IMR-90 (cell line): ENCODE results near the gene NOL4L. TPM values are rescaled to one million over a fixed set of nuclear protein-coding genes. Genes with fewer than 3 reads are reported as not detected.

Experiments
- ATAC-seq: fragments of 200-7000 bp; cut with Tn5 transposase; 2 replicates; pipeline ENCODE4 v1.9.1; 2020; ENCODE audit warnings: low read depth, mild to moderate bottlenecking, moderate library complexity
- BruUV-seq: library from RNA; stranded (reverse); fragments of 400-500 nt; replicated peaks from 2 replicates; lab custom pipeline; 2021; lab: Mats Ljungman, UMichigan
- CTCF ChIA-PET: fragments of 300-600 bp; formaldehyde crosslinking; extraction: SDS; loops from one replicate; lab custom pipeline; 2021; ENCODE audit warnings: antibody characterized with exemption; lab: Yijun Ruan, JAX
- POLR2A ChIA-PET: fragments of 300-600 bp; sonication (Branson Sonifier 250); formaldehyde crosslinking; loops from one replicate; lab custom pipeline; 2022; ENCODE audit warnings: antibody characterized with exemption; ENCODE audit not compliant: unreplicated experiment; lab: Charles Lee
- DNase-seq: peaks from one replicate; pipeline ENCODE4 v3.0.0; 2013
- H2AFZ ChIP-seq: replicated peaks from 2 replicates; pipeline ENCODE3; 2013; ENCODE audit warnings: low read length, mild to moderate bottlenecking; ENCODE audit not compliant: poor library complexity
- H2AK5ac ChIP-seq: 2 replicates; pipeline ENCODE4 v1.6.1; 2013; ENCODE audit warnings: low read depth, low read length, inconsistent platforms
- H2AK9ac ChIP-seq: replicated peaks from 2 replicates; pipeline ENCODE3; 2013; ENCODE audit warnings: mild to moderate bottlenecking, low read depth, low read length, moderate library complexity; ENCODE audit not compliant: poor library complexity
- H2BK120ac ChIP-seq: 2 replicates; pipeline ENCODE4 v1.6.1; 2013; ENCODE audit warnings: low read depth, low read length, inconsistent platforms
- H2BK15ac ChIP-seq: 3 replicates; pipeline ENCODE4 v1.6.1; 2013; ENCODE audit warnings: low read depth, low read length, inconsistent platforms
- H2BK20ac ChIP-seq: 2 replicates; pipeline ENCODE4 v1.6.1; 2013; ENCODE audit warnings: low read depth, mild to moderate bottlenecking, inconsistent platforms, low read length, moderate library complexity
- H2BK5ac ChIP-seq: 2 replicates; pipeline ENCODE4 v1.6.1; 2013; ENCODE audit warnings: mild to moderate bottlenecking, low read depth, low read length, inconsistent platforms; ENCODE audit not compliant: poor library complexity, severe bottlenecking
- H3K14ac ChIP-seq: replicated peaks from 2 replicates; pipeline ENCODE4 v1.6.1; 2013; ENCODE audit warnings: low read depth, low read length, inconsistent platforms
- H3K18ac ChIP-seq: 2 replicates; pipeline ENCODE4 v1.6.1; 2013; ENCODE audit warnings: low read depth, low read length, control low read depth
- H3K23ac ChIP-seq: 2 replicates; pipeline ENCODE4 v1.6.1; 2013; ENCODE audit warnings: low read depth, low read length, inconsistent platforms
- H3K27ac ChIP-seq: 2 replicates; pipeline ENCODE4 v1.5.1; 2013; ENCODE audit warnings: mild to moderate bottlenecking, control low read depth, low read length; ENCODE audit not compliant: insufficient read depth
- H3K27me3 ChIP-seq: 2 replicates; pipeline ENCODE4 v1.6.1; 2013; ENCODE audit warnings: low read length; ENCODE audit not compliant: control insufficient read depth, insufficient read depth
- H3K36me3 ChIP-seq: 2 replicates; pipeline ENCODE4 v1.6.1; 2013; ENCODE audit warnings: low read length, mixed read lengths; ENCODE audit not compliant: control insufficient read depth, insufficient read depth
- H3K4ac ChIP-seq: 2 replicates; pipeline ENCODE4 v1.6.1; 2013; ENCODE audit warnings: low read depth, low read length, inconsistent platforms
- H3K4me1 ChIP-seq: 2 replicates; pipeline ENCODE4 v1.6.1; 2013; ENCODE audit warnings: low read length, mixed read lengths; ENCODE audit not compliant: control insufficient read depth, insufficient read depth
- H3K4me2 ChIP-seq: 2 replicates; pipeline ENCODE4 v1.6.1; 2013; ENCODE audit warnings: low read depth, mild to moderate bottlenecking, control low read depth, low read length, moderate library complexity
- H3K4me3 ChIP-seq: 2 replicates; pipeline ENCODE4 v1.5.1; 2013; ENCODE audit warnings: low read depth, mild to moderate bottlenecking, control low read depth, low read length, moderate library complexity; ENCODE audit not compliant: insufficient read depth
- H3K56ac ChIP-seq: 2 replicates; pipeline ENCODE4 v1.6.1; 2013; ENCODE audit warnings: low read length, inconsistent platforms; ENCODE audit not compliant: insufficient read depth; ENCODE audit errors: extremely low read depth
- H3K79me1 ChIP-seq, 2 experiments: 2 replicates each; pipeline ENCODE4 v1.6.1; 2013; ENCODE audit warnings: low read length in 2 of 2, inconsistent platforms in 1 of 2, low read depth in 1 of 2
- H3K9ac ChIP-seq: 2 replicates; pipeline ENCODE4 v1.6.1; 2013; ENCODE audit warnings: low read depth, low read length, control low read depth
- H3K9me1 ChIP-seq: 2 replicates; pipeline ENCODE4 v1.6.1; 2013; ENCODE audit warnings: low read length, inconsistent platforms; ENCODE audit not compliant: insufficient read depth
- H3K9me3 ChIP-seq: 2 replicates; pipeline ENCODE4 v1.6.1; 2013; ENCODE audit warnings: low read length; ENCODE audit not compliant: control insufficient read depth, insufficient read depth
- H4K20me1 ChIP-seq: 2 replicates; pipeline ENCODE4 v1.6.1; 2013; ENCODE audit warnings: low read length, inconsistent platforms; ENCODE audit not compliant: insufficient read depth
- H4K5ac ChIP-seq: 2 replicates; pipeline ENCODE4 v1.6.1; 2013; ENCODE audit warnings: mild to moderate bottlenecking, low read depth, low read length, control low read depth
- H4K8ac ChIP-seq, 2 experiments: 2 replicates each; pipeline ENCODE4 v1.6.1; 2013; ENCODE audit warnings: low read depth in 2 of 2, low read length in 2 of 2, control low read depth in 1 of 2, inconsistent platforms in 1 of 2
- H4K91ac ChIP-seq: 2 replicates; pipeline ENCODE4 v1.6.1; 2013; ENCODE audit warnings: low read depth, low read length, inconsistent platforms; ENCODE audit not compliant: insufficient read depth
- BHLHE40 ChIP-seq: fragments of 150-350 bp; IDR thresholded peaks from 2 replicates; pipeline ENCODE4 v1.6.1; 2016; ENCODE audit warnings: mild to moderate bottlenecking, low read depth, low read length
- CEBPB ChIP-seq: IDR thresholded peaks from 2 replicates; pipeline ENCODE4 v1.6.1; 2012; ENCODE audit warnings: low read depth, low read length, improper control_type of control experiment
- CHD1 ChIP-seq: IDR thresholded peaks from 2 replicates; pipeline ENCODE4 v1.6.1; 2012; ENCODE audit warnings: low read depth, low read length, improper control_type of control experiment
- FOS ChIP-seq: fragments of 150-350 bp; IDR thresholded peaks from 2 replicates; pipeline ENCODE4 v1.6.1; 2016; ENCODE audit warnings: low read depth, low read length
- MAFK ChIP-seq: IDR thresholded peaks from 2 replicates; pipeline ENCODE4 v1.6.1; 2012; ENCODE audit warnings: low read depth, low read length, improper control_type of control experiment
- MAZ ChIP-seq: IDR thresholded peaks from 2 replicates; pipeline ENCODE4 v1.6.1; 2012; ENCODE audit warnings: low read depth, mild to moderate bottlenecking, low read length, improper control_type of control experiment, moderate library complexity, borderline replicate concordance
- MXI1 ChIP-seq: IDR thresholded peaks from 2 replicates; pipeline ENCODE4 v1.6.1; 2012; ENCODE audit warnings: low read depth, mild to moderate bottlenecking, low read length, moderate library complexity, borderline replicate concordance
- NFE2L2 ChIP-seq: fragments of 150-350 bp; IDR thresholded peaks from 2 replicates; pipeline ENCODE4 v1.6.1; 2016; ENCODE audit warnings: low read depth, mild to moderate bottlenecking, low read length
- POLR2A ChIP-seq: IDR thresholded peaks from 2 replicates; pipeline ENCODE4 v1.6.1; 2012; ENCODE audit warnings: mild to moderate bottlenecking, low read depth, low read length
- RAD21 ChIP-seq: IDR thresholded peaks from 2 replicates; pipeline ENCODE4 v1.6.1; 2012; ENCODE audit warnings: low read length, improper control_type of control experiment
- RCOR1 ChIP-seq: IDR thresholded peaks from 2 replicates; pipeline ENCODE4 v1.6.1; 2012; ENCODE audit warnings: mild to moderate bottlenecking, low read length, improper control_type of control experiment; ENCODE audit not compliant: insufficient replicate concordance
- RFX5 ChIP-seq: IDR thresholded peaks from 2 replicates; pipeline ENCODE4 v1.8.0; 2012; ENCODE audit warnings: low read depth, mild to moderate bottlenecking, low read length, moderate library complexity
- SMC3 ChIP-seq: fragments of 150-350 bp; IDR thresholded peaks from 2 replicates; pipeline ENCODE4 v1.6.1; 2016; ENCODE audit warnings: low read depth, mild to moderate bottlenecking, antibody characterized with exemption, low read length, moderate library complexity
- WGBS, 2 experiments: methylation state at CpG; one replicate each; pipeline versions ENCODE4 v1.1.5 to v1.1.7; 2013; ENCODE audit warnings: missing lambda C conversion rate in 2 of 2; ENCODE audit not compliant: insufficient read length in 1 of 2; ENCODE audit errors: extremely low coverage in 2 of 2; 5-methylcytosine and 5-hydroxymethylcytosine counted together
- dilution Hi-C: fragments of 300-500 bp; cut with HindIII; formaldehyde crosslinking; loops from one replicate; pipeline ENCODE4 v1.14.3; 2018; ENCODE audit warnings: low sequenced_read_pairs; ENCODE audit not compliant: unreplicated experiment
- in situ Hi-C: fragments of 300-500 bp; cut with MboI; formaldehyde crosslinking; loops from 3 replicates; pipeline ENCODE4 v1.14.3; 2019; ENCODE audit warnings: low sequenced_read_pairs, inconsistent platforms, mixed read lengths
- intact Hi-C: fragments of 100-400 bp; cut with micrococcal nuclease; formaldehyde crosslinking; loops from 2 replicates; pipeline ENCODE4 v1.10.0; 2022
- polyA plus RNA-seq, 3 experiments: library from polyadenylated mRNA; depleted of rRNA; stranded (reverse); fragments of >200 nt; gene quantifications; 2 replicates each; pipeline ENCODE4 v1.2.3, GENCODE V29; 2012; ENCODE audit warnings: low replicate concordance in 1 of 3
- total RNA-seq: library from RNA; depleted of rRNA; stranded (reverse); fragments of >200 nt; gene quantifications from 2 replicates; pipeline ENCODE4 v1.2.3, GENCODE V29; 2012
- TF ChIP-seq, protein P1 (sequence below): conservative IDR thresholded peaks from 2 replicates; pipeline ENCODE4 v1.5.1; 2012; ENCODE audit warnings: mild to moderate bottlenecking, low read depth, low read length, improper control_type of control experiment
- TF ChIP-seq, protein P2 (sequence below): fragments of 150-350 bp; IDR thresholded peaks from 2 replicates; pipeline ENCODE4 v1.6.1; 2016; ENCODE audit warnings: low read depth, mild to moderate bottlenecking, low read length, moderate library complexity, borderline replicate concordance
- TF ChIP-seq, protein P3 (sequence below): fragments of 150-350 bp; IDR thresholded peaks from 2 replicates; pipeline ENCODE4 v1.6.1; 2017; ENCODE audit warnings: mild to moderate bottlenecking, antibody characterized with exemption, low read length, low read depth

NOL4L gene
- total and polyA plus RNA-seq, 2 of the 4 experiments (the other 2 are of a cell fraction) = 4.7 to 13.3 TPM

DNA sequence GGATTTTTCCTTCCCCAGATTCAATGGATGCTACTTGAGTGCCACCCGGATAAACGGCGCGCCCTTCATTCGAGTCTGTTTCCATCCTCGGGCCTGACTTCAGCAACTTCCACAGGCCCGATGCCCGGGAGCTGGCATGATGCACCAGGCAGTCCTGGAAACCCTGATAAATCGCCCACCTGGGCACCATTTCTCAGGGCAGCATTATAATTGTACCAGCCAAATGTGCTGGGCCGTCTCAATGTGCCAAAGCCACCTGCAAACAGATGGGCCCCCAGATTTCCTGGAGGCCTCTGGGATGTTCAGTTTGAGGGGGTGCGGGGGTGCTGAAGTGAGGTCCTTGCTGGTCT, 65.8 kb downstream of the NOL4L start:
- Histone ChIP-seq H2AK5ac (no peak overlapping the region), H3K4me2 (no peak overlapping the region), H4K20me1 (no peaks in the 10 kb centered on the region; the same call in 1 of the 2 replicates), H3K18ac (no peak overlapping the region), H3K56ac (no peak overlapping the region), H2BK15ac (no peak overlapping the region), H4K8ac (no peak overlapping the region), H4K5ac (no peak overlapping the region), H3K23ac (no peak overlapping the region), H3K4me1 (peaks cover 9% of the 10 kb centered on the region; the same call in 1 of the 2 replicates), H3K14ac (no peak overlapping the region), H3K9ac (no peak overlapping the region), H2AFZ (no peak overlapping the region), H2BK20ac (no peak overlapping the region), H2BK5ac (no peak overlapping the region), H3K9me1 (peaks cover 8% of the 10 kb centered on the region), H3K4ac (no peak overlapping the region), H3K27me3 (no peaks in the 10 kb centered on the region; the same call in 1 of the 2 replicates), H3K79me1 (no peaks in the 10 kb centered on the region), H3K4me3 (no peak overlapping the region), H3K36me3 (no peaks in the 10 kb centered on the region), H3K27ac (no peak overlapping the region), H4K91ac (no peak overlapping the region), H2BK120ac (no peak overlapping the region), H2AK9ac (no peak overlapping the region), H3K9me3 (no peaks in the 10 kb centered on the region)
- in situ Hi-C loops = loop anchor here (5.0 to 10.0 kb wide), 2 partner anchors 133 to 255 kb away; no protein-coding TSS in a partner anchor
- DNase-seq (no peak), ATAC-seq (no peak)
- dilution Hi-C loops = no loop called here
- ChIA-PET POLR2A (no interaction called here), CTCF (no interaction called here)
- TF ChIP-seq MAFK = no peak
- TF ChIP-seq, protein P1, sequence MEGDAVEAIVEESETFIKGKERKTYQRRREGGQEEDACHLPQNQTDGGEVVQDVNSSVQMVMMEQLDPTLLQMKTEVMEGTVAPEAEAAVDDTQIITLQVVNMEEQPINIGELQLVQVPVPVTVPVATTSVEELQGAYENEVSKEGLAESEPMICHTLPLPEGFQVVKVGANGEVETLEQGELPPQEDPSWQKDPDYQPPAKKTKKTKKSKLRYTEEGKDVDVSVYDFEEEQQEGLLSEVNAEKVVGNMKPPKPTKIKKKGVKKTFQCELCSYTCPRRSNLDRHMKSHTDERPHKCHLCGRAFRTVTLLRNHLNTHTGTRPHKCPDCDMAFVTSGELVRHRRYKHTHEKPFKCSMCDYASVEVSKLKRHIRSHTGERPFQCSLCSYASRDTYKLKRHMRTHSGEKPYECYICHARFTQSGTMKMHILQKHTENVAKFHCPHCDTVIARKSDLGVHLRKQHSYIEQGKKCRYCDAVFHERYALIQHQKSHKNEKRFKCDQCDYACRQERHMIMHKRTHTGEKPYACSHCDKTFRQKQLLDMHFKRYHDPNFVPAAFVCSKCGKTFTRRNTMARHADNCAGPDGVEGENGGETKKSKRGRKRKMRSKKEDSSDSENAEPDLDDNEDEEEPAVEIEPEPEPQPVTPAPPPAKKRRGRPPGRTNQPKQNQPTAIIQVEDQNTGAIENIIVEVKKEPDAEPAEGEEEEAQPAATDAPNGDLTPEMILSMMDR = no peak
- TF ChIP-seq CHD1 = no peak
- TF ChIP-seq, protein P2, sequence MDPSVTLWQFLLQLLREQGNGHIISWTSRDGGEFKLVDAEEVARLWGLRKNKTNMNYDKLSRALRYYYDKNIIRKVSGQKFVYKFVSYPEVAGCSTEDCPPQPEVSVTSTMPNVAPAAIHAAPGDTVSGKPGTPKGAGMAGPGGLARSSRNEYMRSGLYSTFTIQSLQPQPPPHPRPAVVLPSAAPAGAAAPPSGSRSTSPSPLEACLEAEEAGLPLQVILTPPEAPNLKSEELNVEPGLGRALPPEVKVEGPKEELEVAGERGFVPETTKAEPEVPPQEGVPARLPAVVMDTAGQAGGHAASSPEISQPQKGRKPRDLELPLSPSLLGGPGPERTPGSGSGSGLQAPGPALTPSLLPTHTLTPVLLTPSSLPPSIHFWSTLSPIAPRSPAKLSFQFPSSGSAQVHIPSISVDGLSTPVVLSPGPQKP = no peak
- TF ChIP-seq MAZ = no peak
- no peak for TF ChIP-seq FOS
- TF ChIP-seq NFE2L2 = no peak
- no peak for TF ChIP-seq RFX5
- TF ChIP-seq SMC3 = no peak
- TF ChIP-seq RAD21 = no peak
- no peak for TF ChIP-seq POLR2A
- no peak for TF ChIP-seq CEBPB
- TF ChIP-seq RCOR1 = no peak
- no peak for TF ChIP-seq MXI1
- TF ChIP-seq BHLHE40 = no peak
- TF ChIP-seq, protein P3, sequence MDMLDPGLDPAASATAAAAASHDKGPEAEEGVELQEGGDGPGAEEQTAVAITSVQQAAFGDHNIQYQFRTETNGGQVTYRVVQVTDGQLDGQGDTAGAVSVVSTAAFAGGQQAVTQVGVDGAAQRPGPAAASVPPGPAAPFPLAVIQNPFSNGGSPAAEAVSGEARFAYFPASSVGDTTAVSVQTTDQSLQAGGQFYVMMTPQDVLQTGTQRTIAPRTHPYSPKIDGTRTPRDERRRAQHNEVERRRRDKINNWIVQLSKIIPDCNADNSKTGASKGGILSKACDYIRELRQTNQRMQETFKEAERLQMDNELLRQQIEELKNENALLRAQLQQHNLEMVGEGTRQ = no peak
- WGBS, 2 experiments = 92% methylated on average over 4 of the region's 11 CpGs; no CpG with 5 or more reads in 1 of the 2 experiments
- intact Hi-C loops = no loop called here
- BruUV-seq = no TSS peak
